Measurements from ENCODE around the gene ATIC. TPM values are rescaled to one million over a fixed set of nuclear protein-coding genes. Genes with fewer than 3 reads are reported as not detected.

The ATIC gene
- total RNA-seq, 2 donors from 2014 or later = 23.7 to 46.6 TPM

- intact Hi-C loops (cut with DNase I) = no loop called here
Observed at GRCh38 chr2:215372968-215373649, 61.2 kb downstream of the ATIC start.

GRCh38 chr2:215374002-215374401, 62.1 kb downstream of the ATIC start:
- 93% methylated on average over 1 of the region's 1 CpG for WGBS
- Histone ChIP-seq H3K9me3 (no peaks in the 10 kb centered on the region), H3K36me3 (no peaks in the 10 kb centered on the region), H3K4me1 (replicated peaks) (no peaks in the 10 kb centered on the region), H3K27ac (no peak overlapping the region), H3K27me3 (replicated peaks; ENCODE audit: insufficient read depth) (no peaks in the 10 kb centered on the region), H3K4me3 (no peak overlapping the region)
- intact Hi-C loops (cut with DNase I) = no loop called here
- DNase-seq (ENCODE audit: low spot score) = no peak
- no peak for TF ChIP-seq CTCF (IDR thresholded peaks at IDR 0.05)
- no peak for TF ChIP-seq POLR2AphosphoS5 (IDR thresholded peaks at IDR 0.05)
- no peak for TF ChIP-seq POLR2A (IDR thresholded peaks at IDR 0.05)

More at GRCh38 chr2:215372968-215373649, 61.2 kb downstream of the ATIC start:
- no peak for DNase-seq (ENCODE audit: low spot score)
- H3K4me1 ChIP-seq (replicated peaks) = no peaks in the 10 kb centered on the region
- TF ChIP-seq POLR2A (IDR thresholded peaks at IDR 0.05) (no peak), CTCF (IDR thresholded peaks at IDR 0.05) (no peak), POLR2AphosphoS5 (IDR thresholded peaks at IDR 0.05) (no peak)
- H3K27ac ChIP-seq = no peak overlapping the region
- 89% methylated on average over 9 of the region's 9 CpGs for WGBS
- H3K4me3 ChIP-seq = no peak overlapping the region
- no peaks in the 10 kb centered on the region for H3K36me3 ChIP-seq
- no peaks in the 10 kb centered on the region for H3K27me3 ChIP-seq (replicated peaks; ENCODE audit: insufficient read depth)
- H3K9me3 ChIP-seq = no peaks in the 10 kb centered on the region

GRCh38 chr2:215374642-215375466, 63.0 kb downstream of the ATIC start:
- Histone ChIP-seq H3K9me3 (no peaks in the 10 kb centered on the region), H3K4me3 (no peak overlapping the region), H3K27me3 (replicated peaks; ENCODE audit: insufficient read depth) (no peaks in the 10 kb centered on the region), H3K27ac (no peak overlapping the region), H3K36me3 (no peaks in the 10 kb centered on the region), H3K4me1 (replicated peaks) (no peaks in the 10 kb centered on the region)
- intact Hi-C loops (cut with DNase I) = no loop called here
- TF ChIP-seq CTCF (IDR thresholded peaks at IDR 0.05) = no peak
- TF ChIP-seq POLR2AphosphoS5 (IDR thresholded peaks at IDR 0.05) = no peak
- TF ChIP-seq POLR2A (IDR thresholded peaks at IDR 0.05) = no peak
- DNase-seq (ENCODE audit: low spot score) = no peak
- WGBS = 98% methylated on average over 10 of the region's 10 CpGs

- 96% methylated on average over 6 of the region's 6 CpGs for WGBS
- Histone ChIP-seq H3K9me3 (no peaks in the 10 kb centered on the region), H3K27me3 (replicated peaks; ENCODE audit: insufficient read depth) (no peaks in the 10 kb centered on the region), H3K36me3 (no peaks in the 10 kb centered on the region), H3K4me3 (no peak overlapping the region), H3K4me1 (replicated peaks) (no peaks in the 10 kb centered on the region), H3K27ac (no peak overlapping the region)
- intact Hi-C loops (cut with DNase I) = no loop called here
- no peak for DNase-seq (ENCODE audit: low spot score)
- no peak for TF ChIP-seq POLR2AphosphoS5 (IDR thresholded peaks at IDR 0.05)
- TF ChIP-seq CTCF (IDR thresholded peaks at IDR 0.05) = no peak
- no peak for TF ChIP-seq POLR2A (IDR thresholded peaks at IDR 0.05)
Observed at GRCh38 chr2:215375467-215375830, 63.6 kb downstream of the ATIC start.
